ENCODE data around the gene WASHC2A. TPM values are rescaled to one million over a fixed set of nuclear protein-coding genes. Genes with fewer than 3 reads are reported as not detected.
"Not testable (repeated sequence)": the region's sequence is repeated elsewhere in the genome, so short reads cannot be mapped to it uniquely, and the experiment has no call there.

The WASHC2A gene
- total RNA-seq, 1 experiment from 2014 or later = 27.9 TPM

DNA sequence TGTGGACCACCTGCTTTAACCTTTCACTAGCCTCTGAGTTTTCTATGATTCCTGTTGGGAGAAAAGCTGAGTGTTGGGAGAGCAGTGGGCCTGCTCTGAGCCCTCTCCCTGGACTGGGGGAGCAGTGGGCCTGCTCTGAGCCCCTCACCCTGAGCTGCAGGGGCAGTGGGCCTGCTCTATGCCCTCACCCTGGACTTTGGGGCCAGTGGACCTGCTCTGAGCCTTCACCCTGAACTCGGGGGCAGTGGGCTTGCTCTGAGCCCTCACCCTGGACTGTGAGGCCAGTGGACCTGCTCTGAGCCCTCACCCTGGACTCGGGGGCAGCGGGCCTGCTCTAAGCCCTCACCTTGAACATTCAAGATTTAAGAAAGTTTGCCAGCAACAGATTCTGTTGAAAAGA lies 46.1 kb upstream of the WASHC2A start:
- ATAC-seq = no peak
- POLR2A ChIA-PET = no interaction called here
- no peaks in the 10 kb centered on the region for H3K4me1 Mint-ChIP-seq
- H3K36me3 Mint-ChIP-seq = no peaks in the 10 kb centered on the region
- CTCF ChIA-PET = no interaction called here
- no peak overlapping the region for H3K4me3 Mint-ChIP-seq
- H3K9me3 Mint-ChIP-seq = peaks cover 10% of the 10 kb centered on the region
- DNase-seq (ENCODE audit: low spot score) = no peak
- peaks cover 3% of the 10 kb centered on the region; the same call in 1 of the 2 replicates for H3K27me3 Mint-ChIP-seq (ENCODE audit: low read depth)
- TF ChIP-seq, protein P1, sequence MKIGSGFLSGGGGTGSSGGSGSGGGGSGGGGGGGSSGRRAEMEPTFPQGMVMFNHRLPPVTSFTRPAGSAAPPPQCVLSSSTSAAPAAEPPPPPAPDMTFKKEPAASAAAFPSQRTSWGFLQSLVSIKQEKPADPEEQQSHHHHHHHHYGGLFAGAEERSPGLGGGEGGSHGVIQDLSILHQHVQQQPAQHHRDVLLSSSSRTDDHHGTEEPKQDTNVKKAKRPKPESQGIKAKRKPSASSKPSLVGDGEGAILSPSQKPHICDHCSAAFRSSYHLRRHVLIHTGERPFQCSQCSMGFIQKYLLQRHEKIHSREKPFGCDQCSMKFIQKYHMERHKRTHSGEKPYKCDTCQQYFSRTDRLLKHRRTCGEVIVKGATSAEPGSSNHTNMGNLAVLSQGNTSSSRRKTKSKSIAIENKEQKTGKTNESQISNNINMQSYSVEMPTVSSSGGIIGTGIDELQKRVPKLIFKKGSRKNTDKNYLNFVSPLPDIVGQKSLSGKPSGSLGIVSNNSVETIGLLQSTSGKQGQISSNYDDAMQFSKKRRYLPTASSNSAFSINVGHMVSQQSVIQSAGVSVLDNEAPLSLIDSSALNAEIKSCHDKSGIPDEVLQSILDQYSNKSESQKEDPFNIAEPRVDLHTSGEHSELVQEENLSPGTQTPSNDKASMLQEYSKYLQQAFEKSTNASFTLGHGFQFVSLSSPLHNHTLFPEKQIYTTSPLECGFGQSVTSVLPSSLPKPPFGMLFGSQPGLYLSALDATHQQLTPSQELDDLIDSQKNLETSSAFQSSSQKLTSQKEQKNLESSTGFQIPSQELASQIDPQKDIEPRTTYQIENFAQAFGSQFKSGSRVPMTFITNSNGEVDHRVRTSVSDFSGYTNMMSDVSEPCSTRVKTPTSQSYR (CRISPR knock-in tag; IDR thresholded peaks at IDR 0.05) = no peak
- TF ChIP-seq, protein P2, sequence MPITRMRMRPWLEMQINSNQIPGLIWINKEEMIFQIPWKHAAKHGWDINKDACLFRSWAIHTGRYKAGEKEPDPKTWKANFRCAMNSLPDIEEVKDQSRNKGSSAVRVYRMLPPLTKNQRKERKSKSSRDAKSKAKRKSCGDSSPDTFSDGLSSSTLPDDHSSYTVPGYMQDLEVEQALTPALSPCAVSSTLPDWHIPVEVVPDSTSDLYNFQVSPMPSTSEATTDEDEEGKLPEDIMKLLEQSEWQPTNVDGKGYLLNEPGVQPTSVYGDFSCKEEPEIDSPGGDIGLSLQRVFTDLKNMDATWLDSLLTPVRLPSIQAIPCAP (CRISPR knock-in tag; IDR thresholded peaks at IDR 0.05) = no peak
- TF ChIP-seq ESRRA (CRISPR knock-in tag; IDR thresholded peaks at IDR 0.05; ENCODE audit: borderline replicate concordance) (no peak), TEAD1 (CRISPR knock-in tag; IDR thresholded peaks at IDR 0.05) (no peak), SMAD3 (CRISPR knock-in tag; IDR thresholded peaks at IDR 0.05; ENCODE audit: borderline replicate concordance) (no peak), IRF2 (CRISPR knock-in tag; IDR thresholded peaks at IDR 0.05; ENCODE audit: borderline replicate concordance, low read depth) (no peak), ZNF138 (CRISPR knock-in tag; conservative IDR thresholded peaks at IDR 0.05) (no peak), ZNF232 (CRISPR knock-in tag; IDR thresholded peaks at IDR 0.05) (no peak)
- TF ChIP-seq, protein P3, sequence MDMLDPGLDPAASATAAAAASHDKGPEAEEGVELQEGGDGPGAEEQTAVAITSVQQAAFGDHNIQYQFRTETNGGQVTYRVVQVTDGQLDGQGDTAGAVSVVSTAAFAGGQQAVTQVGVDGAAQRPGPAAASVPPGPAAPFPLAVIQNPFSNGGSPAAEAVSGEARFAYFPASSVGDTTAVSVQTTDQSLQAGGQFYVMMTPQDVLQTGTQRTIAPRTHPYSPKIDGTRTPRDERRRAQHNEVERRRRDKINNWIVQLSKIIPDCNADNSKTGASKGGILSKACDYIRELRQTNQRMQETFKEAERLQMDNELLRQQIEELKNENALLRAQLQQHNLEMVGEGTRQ (CRISPR knock-in tag; IDR thresholded peaks at IDR 0.05) = no peak
- TF ChIP-seq, protein P4, sequence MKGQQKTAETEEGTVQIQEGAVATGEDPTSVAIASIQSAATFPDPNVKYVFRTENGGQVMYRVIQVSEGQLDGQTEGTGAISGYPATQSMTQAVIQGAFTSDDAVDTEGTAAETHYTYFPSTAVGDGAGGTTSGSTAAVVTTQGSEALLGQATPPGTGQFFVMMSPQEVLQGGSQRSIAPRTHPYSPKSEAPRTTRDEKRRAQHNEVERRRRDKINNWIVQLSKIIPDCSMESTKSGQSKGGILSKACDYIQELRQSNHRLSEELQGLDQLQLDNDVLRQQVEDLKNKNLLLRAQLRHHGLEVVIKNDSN (CRISPR knock-in tag; IDR thresholded peaks at IDR 0.05) = no peak
- TF ChIP-seq, protein P5, sequence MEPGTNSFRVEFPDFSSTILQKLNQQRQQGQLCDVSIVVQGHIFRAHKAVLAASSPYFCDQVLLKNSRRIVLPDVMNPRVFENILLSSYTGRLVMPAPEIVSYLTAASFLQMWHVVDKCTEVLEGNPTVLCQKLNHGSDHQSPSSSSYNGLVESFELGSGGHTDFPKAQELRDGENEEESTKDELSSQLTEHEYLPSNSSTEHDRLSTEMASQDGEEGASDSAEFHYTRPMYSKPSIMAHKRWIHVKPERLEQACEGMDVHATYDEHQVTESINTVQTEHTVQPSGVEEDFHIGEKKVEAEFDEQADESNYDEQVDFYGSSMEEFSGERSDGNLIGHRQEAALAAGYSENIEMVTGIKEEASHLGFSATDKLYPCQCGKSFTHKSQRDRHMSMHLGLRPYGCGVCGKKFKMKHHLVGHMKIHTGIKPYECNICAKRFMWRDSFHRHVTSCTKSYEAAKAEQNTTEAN (CRISPR knock-in tag; IDR thresholded peaks at IDR 0.05) = no peak
- no peak overlapping the region for H3K27ac Mint-ChIP-seq

DNA sequence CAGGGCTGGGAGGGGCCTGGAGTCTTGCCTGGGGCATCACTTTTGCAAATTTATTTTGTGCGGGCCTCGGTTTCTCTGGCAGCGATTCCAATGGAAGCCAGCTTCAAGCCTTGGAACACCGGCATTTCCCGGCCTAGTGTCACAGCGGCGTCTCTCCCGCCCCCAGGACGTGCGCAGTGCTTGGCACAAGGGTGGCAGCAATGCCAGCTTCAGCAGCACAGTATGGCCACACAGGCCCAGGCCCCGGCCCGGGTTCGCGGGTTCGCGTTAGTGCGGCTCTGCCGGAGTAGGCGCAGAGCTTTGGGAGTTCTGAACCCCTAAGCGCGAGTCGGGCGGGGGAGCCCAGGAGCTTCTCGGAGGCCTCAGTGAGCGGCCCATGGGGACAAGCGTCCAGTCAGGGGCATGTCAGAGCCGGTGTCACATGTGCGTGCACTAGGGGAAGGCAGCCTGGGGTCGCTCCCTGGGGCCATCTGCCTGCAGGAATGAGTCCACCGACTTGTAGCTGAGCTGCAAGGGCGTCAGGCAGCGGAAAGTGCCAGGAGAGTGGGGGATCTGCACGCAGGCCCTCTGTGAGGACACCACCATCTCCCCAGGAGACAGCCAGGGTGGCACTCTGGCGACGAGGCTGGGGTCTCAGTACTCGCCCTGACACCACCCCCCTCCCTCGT lies 42.9 kb upstream of the WASHC2A start:
- H3K27me3 Mint-ChIP-seq (ENCODE audit: low read depth); POLR2A ChIA-PET; DNase-seq (ENCODE audit: low spot score); H3K27ac Mint-ChIP-seq; CTCF ChIA-PET; H3K4me3 Mint-ChIP-seq; H3K36me3 Mint-ChIP-seq; H3K4me1 Mint-ChIP-seq: not testable (repeated sequence)
- peak; percentile 53 for ATAC-seq
- H3K9me3 Mint-ChIP-seq = peaks cover 16% of the 10 kb centered on the region

DNA sequence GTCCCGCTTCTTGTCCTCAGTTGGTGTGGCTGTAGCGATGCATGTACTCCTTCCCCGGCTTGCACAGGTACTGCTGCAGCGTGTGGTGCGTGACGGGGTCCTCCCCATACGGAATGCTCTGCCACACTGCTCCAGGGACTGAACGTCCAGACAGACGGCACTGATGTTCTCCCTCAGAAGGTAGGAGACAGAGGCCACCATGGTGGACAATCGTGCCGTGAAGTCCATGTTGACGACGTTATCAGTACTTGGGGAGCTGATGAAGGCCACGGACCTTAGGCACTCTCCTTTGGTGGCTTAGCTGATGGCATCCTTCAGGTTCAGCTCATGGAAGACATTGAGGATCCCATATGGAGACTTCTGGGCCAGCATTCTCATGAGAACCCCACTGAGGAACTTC lies 42.1 kb upstream of the WASHC2A start:
- no peaks in the 10 kb centered on the region for H3K36me3 Mint-ChIP-seq
- POLR2A ChIA-PET = no interaction called here
- TF ChIP-seq, protein P6, sequence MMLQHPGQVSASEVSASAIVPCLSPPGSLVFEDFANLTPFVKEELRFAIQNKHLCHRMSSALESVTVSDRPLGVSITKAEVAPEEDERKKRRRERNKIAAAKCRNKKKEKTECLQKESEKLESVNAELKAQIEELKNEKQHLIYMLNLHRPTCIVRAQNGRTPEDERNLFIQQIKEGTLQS (CRISPR knock-in tag; conservative IDR thresholded peaks at IDR 0.05) = no peak

More for the DNA sequence above, 42.1 kb upstream of the WASHC2A start:
- ATAC-seq (no peak), DNase-seq (ENCODE audit: low spot score) (no peak)
- H3K27ac Mint-ChIP-seq = no peak overlapping the region
- CTCF ChIA-PET = no interaction called here
- peaks cover 16% of the 10 kb centered on the region for H3K9me3 Mint-ChIP-seq
- H3K4me3 Mint-ChIP-seq = no peak overlapping the region
- H3K27me3 Mint-ChIP-seq (ENCODE audit: low read depth) = peaks cover 3% of the 10 kb centered on the region; the same call in 1 of the 2 replicates
- H3K4me1 Mint-ChIP-seq = no peaks in the 10 kb centered on the region

Measured in WTC11 (cell line).